AG04449 (cell line): Measurements from ENCODE around the gene METTL16.

ENCODE experiments used
- CTCF ChIA-PET: fragments of 350-600 bp; formaldehyde crosslinking; extraction: SDS; loops from one replicate; lab custom pipeline; 2021; ENCODE audit warnings: antibody characterized with exemption; lab: Yijun Ruan, JAX
- POLR2A ChIA-PET: fragments of 400-600, 350-600 bp; formaldehyde crosslinking; extraction: SDS; loops from one replicate; lab custom pipeline; 2020; ENCODE audit warnings: antibody characterized with exemption, inconsistent platforms; lab: Yijun Ruan, JAX
- DNase-seq: peaks from one replicate; pipeline ENCODE4 v3.0.0-alpha.2; 2010; ENCODE audit warnings: low read depth, low spot score
- H3K4me3 ChIP-seq: 2 replicates; pipeline ENCODE4 v1.5.1; 2011; ENCODE audit warnings: low read depth, mild to moderate bottlenecking, control low read depth, low read length
- CTCF ChIP-seq: IDR thresholded peaks from one replicate; pipeline ENCODE4 v1.5.1; 2011; ENCODE audit warnings: mild to moderate bottlenecking, moderate library complexity, low read length, control low read depth, inconsistent platforms; ENCODE audit not compliant: insufficient read depth; ENCODE audit errors: missing control alignments

METTL16 gene

GRCh38 chr17:2418572-2418971 is 93.1 kb downstream of the METTL16 start:
- POLR2A ChIA-PET: no interaction called here
- no peak for DNase-seq
- CTCF ChIA-PET: interaction anchor here (0.6 to 23.1 kb wide), 13 partner anchors 9 to 256 kb away, joined by 3 to 871 read pairs (median 4); no protein-coding TSS in a partner anchor
- H3K4me3 ChIP-seq: no peak overlapping the region
- TF ChIP-seq CTCF: no peak

- CTCF ChIA-PET: interaction anchor here (0.7 to 23.1 kb wide), 42 partner anchors 8 to 536 kb away, joined by 3 to 871 read pairs (median 4); partner anchors contain the start of genes HIC1, SGSM2, SMG6 and SRR
- no peak overlapping the region for H3K4me3 ChIP-seq
- no peak for DNase-seq
- peak; percentile 92 for TF ChIP-seq CTCF
- POLR2A ChIA-PET: interaction anchor here (0.6 to 1.6 kb wide), 8 partner anchors 10 to 80 kb away, joined by 3 to 17 read pairs (median 3); partner anchors contain the start of genes SGSM2 and TSR1
These were observed 95.5 kb downstream of the METTL16 start for GRCh38 chr17:2416010-2416734.

DNA sequence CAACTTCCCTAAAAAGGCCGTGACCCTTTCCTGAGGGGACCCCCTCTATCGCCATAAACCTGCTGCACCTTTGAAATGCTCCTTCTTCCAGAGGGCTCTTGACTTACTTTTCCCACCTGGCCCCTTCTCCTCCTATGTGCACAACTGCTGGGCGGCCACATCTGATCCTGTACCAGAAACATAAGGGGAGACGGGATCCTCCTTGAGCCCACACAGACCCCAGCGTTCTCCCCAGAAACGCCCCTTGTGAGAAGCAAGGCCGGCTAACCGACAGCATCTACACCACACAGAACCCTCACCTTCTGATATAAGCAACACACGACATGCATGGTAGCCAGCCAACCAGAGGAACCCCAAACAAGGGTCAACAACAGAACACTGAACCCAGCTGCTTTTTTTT is 96.6 kb downstream of the METTL16 start:
- CTCF ChIA-PET: interaction anchor here (0.9 to 23.1 kb wide), 17 partner anchors 9 to 362 kb away, joined by 3 to 871 read pairs (median 13); partner anchors contain the start of genes SGSM2 and TSR1
- H3K4me3 ChIP-seq: no peak overlapping the region
- DNase-seq: no peak
- no peak for TF ChIP-seq CTCF
- POLR2A ChIA-PET: interaction anchor here (1.5 to 1.6 kb wide), 3 partner anchors 22 to 79 kb away, joined by 3 to 17 read pairs (median 5); partner anchors contain the start of gene TSR1

DNA sequence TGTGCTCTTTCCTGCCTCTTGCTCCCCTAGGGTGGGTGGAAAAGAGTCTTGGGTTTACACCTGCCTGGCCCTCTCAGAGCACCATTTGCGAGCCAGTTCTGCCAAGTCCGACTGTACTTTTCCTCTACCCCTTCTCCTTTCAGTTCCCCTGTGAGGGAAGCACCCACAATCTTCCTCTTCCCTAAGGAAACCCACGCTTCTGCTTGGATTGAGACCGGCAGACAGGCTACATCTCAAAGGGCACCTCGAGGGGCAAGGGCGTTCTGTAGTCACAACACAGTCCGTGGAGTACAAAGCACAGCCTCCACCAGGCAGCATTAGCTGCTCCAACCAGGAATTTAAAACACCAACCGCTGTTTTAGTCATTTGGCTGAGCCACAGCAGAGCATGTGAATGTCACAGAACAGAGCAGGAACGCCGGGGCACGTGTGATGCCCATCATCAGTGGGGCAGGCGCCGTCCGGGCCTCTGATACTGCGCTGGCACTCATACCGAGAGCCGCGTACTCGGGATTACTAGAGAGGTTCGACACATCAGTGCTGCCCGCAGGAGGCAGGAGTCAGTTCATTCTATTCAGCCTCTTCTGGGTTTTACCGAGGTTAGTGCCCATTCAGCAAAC is 97.1 kb downstream of the METTL16 start:
- H3K4me3 ChIP-seq: no peak overlapping the region
- POLR2A ChIA-PET: no interaction called here
- CTCF ChIA-PET: interaction anchor here (2.5 to 23.1 kb wide), 6 partner anchors 10 to 78 kb away, joined by 10 to 871 read pairs (median 66); partner anchors contain the start of genes SGSM2 and TSR1
- TF ChIP-seq CTCF: no peak
- DNase-seq: no peak

DNA sequence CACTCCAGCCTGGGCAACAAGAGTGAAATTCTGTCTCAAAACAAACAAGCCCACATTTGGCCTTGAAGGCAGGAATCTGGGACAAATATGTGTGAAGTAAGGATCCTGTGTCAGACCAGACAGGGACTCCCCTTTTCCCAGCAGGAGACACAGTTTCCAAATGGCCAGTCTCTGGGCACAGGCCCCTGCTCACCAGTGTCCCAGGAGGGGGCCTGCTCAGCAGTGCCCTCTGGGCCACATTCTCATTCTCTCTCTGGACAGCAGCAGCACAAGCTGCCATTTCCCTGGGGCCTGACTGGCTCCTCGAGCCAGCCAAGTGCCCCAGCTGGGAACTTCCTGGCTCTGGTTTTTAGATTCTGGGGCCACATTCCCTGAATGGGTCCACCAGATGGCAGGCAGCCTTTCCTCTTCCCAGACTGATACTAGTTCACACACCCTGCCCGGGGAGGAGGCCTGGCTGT is 99.1 kb downstream of the METTL16 start:
- DNase-seq: no peak
- POLR2A ChIA-PET: interaction anchor here (0.9 kb wide), 1 partner anchor 30 kb away, joined by 3 read pairs; no protein-coding TSS in a partner anchor
- CTCF ChIA-PET: interaction anchor here (0.9 to 23.1 kb wide), 10 partner anchors 8 to 76 kb away, joined by 3 to 871 read pairs (median 4); partner anchors contain the start of gene TSR1
- no peak overlapping the region for H3K4me3 ChIP-seq
- TF ChIP-seq CTCF: peak; percentile 6
